Endodermal cell (in vitro differentiated cells): ENCODE results near the gene DHX30. TPM values are rescaled to one million over a fixed set of nuclear protein-coding genes. Genes with fewer than 3 reads are reported as not detected.

Source experiments
- DNase-seq: peaks from one replicate; pipeline ENCODE4 v3.0.0-alpha.2; 2017
- H3K27ac ChIP-seq: 2 replicates; pipeline ENCODE4 v1.5.1; 2013; ENCODE audit warnings: mild to moderate bottlenecking, low read depth, low read length, moderate library complexity
- H3K27me3 ChIP-seq: 2 replicates; pipeline ENCODE4 v1.6.1; 2013; ENCODE audit warnings: mild to moderate bottlenecking, low read length, moderate library complexity; ENCODE audit not compliant: insufficient read depth, control insufficient read depth, poor library complexity, severe bottlenecking
- H3K36me3 ChIP-seq: 2 replicates; pipeline ENCODE4 v1.7.0; 2013; ENCODE audit warnings: mild to moderate bottlenecking, low read length, moderate library complexity; ENCODE audit not compliant: control insufficient read depth, insufficient read depth
- H3K4me1 ChIP-seq: one replicate; pipeline ENCODE4 v1.7.0; 2013; ENCODE audit warnings: low read length; ENCODE audit not compliant: control insufficient read depth, insufficient read depth
- H3K4me3 ChIP-seq: 2 replicates; pipeline ENCODE4 v1.5.1; 2013; ENCODE audit warnings: mild to moderate bottlenecking, low read length, moderate library complexity
- H3K9ac ChIP-seq: 2 replicates; pipeline ENCODE4 v1.6.1; 2013; ENCODE audit warnings: mild to moderate bottlenecking, low read length, moderate library complexity; ENCODE audit not compliant: poor library complexity, severe bottlenecking; ENCODE audit errors: extremely low read depth
- H3K9me3 ChIP-seq: 2 replicates; pipeline ENCODE4 v1.6.1; 2013; ENCODE audit warnings: mild to moderate bottlenecking, low read length, moderate library complexity; ENCODE audit not compliant: control insufficient read depth
- H3K27ac Mint-ChIP-seq: 2 replicates; pipeline ENCODE4 v1.8.0; 2020; ENCODE audit warnings: mixed read lengths
- H3K27me3 Mint-ChIP-seq: 2 replicates; pipeline ENCODE4 v1.8.0; 2021; ENCODE audit warnings: mild to moderate bottlenecking, mixed read lengths; ENCODE audit not compliant: insufficient read depth
- H3K36me3 Mint-ChIP-seq: 2 replicates; pipeline ENCODE4 v1.8.0; 2020; ENCODE audit warnings: low read depth, mixed read lengths
- H3K4me1 Mint-ChIP-seq: 2 replicates; pipeline ENCODE4 v1.8.0; 2020; ENCODE audit warnings: mixed read lengths
- H3K4me3 Mint-ChIP-seq: 2 replicates; pipeline ENCODE4 v1.8.0; 2020; ENCODE audit warnings: mild to moderate bottlenecking, moderate library complexity, mixed read lengths
- H3K9me3 Mint-ChIP-seq: 2 replicates; pipeline ENCODE4 v1.8.0; 2020; ENCODE audit warnings: mild to moderate bottlenecking, mixed read lengths
- WGBS, 2 experiments: methylation state at CpG; one replicate each; pipeline versions ENCODE4 v1.1.5 to v1.1.7; 2013; ENCODE audit warnings: missing lambda C conversion rate in 2 of 2, mixed read lengths in 1 of 2; ENCODE audit not compliant: insufficient coverage in 1 of 2, insufficient read length in 1 of 2; 5-methylcytosine and 5-hydroxymethylcytosine counted together
- total RNA-seq, 2 donors: library from RNA; stranded (reverse); fragmentation: NEBNext Ultra II Directional in 1 of 2; extraction: Animal tissue kit (Norgen Biotek cat#: 25700) in 1 of 2; gene quantifications; 2 replicates in 1 of 2; 3 replicates in 1 of 2; pipeline ENCODE4 v1.2.1, GENCODE V29; 2021
- TF ChIP-seq, protein P1 (sequence below): fragments of 200-600 bp; sonication (generic); conservative IDR thresholded peaks from 2 replicates; pipeline ENCODE4 v1.5.0; 2021; ENCODE audit warnings: antibody characterized with exemption, mild to moderate bottlenecking

The DHX30 gene
- total RNA-seq, 2 donors from 2014 or later = 104 to 113 TPM

- H3K9me3 Mint-ChIP-seq = no peaks in the 10 kb centered on the region
- H3K9me3 ChIP-seq = no peaks in the 10 kb centered on the region
- TF ChIP-seq, protein P1, sequence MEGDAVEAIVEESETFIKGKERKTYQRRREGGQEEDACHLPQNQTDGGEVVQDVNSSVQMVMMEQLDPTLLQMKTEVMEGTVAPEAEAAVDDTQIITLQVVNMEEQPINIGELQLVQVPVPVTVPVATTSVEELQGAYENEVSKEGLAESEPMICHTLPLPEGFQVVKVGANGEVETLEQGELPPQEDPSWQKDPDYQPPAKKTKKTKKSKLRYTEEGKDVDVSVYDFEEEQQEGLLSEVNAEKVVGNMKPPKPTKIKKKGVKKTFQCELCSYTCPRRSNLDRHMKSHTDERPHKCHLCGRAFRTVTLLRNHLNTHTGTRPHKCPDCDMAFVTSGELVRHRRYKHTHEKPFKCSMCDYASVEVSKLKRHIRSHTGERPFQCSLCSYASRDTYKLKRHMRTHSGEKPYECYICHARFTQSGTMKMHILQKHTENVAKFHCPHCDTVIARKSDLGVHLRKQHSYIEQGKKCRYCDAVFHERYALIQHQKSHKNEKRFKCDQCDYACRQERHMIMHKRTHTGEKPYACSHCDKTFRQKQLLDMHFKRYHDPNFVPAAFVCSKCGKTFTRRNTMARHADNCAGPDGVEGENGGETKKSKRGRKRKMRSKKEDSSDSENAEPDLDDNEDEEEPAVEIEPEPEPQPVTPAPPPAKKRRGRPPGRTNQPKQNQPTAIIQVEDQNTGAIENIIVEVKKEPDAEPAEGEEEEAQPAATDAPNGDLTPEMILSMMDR = no peak
- H3K36me3 ChIP-seq = peaks cover 4% of the 10 kb centered on the region
- no peaks in the 10 kb centered on the region for H3K27me3 ChIP-seq
- H3K27ac ChIP-seq = peak overlapping the region; percentile 100
- 0% methylated on average over 11 to 54 of the region's 54 CpGs for WGBS, 2 experiments
- H3K27ac Mint-ChIP-seq = peak overlapping the region; percentile 98
- no peaks in the 10 kb centered on the region for H3K27me3 Mint-ChIP-seq
- peaks cover 9% of the 10 kb centered on the region for H3K4me1 Mint-ChIP-seq
- peak; percentile 78 for DNase-seq
- H3K9ac ChIP-seq = peak overlapping the region; percentile 98
- peaks cover 6% of the 10 kb centered on the region for H3K36me3 Mint-ChIP-seq
- peak overlapping the region; percentile 99 for H3K4me3 ChIP-seq
- H3K4me1 ChIP-seq = no peaks in the 10 kb centered on the region
- peak overlapping the region; percentile 90 for H3K4me3 Mint-ChIP-seq
Observed at GRCh38 chr3:47780741-47781684, 21.9 kb upstream of the DHX30 start.

GRCh38 chr3:47781685-47782445 is 21.1 kb upstream of the DHX30 start, which contains the start of gene SMARCC1:
TSS of gene SMARCC1 (minus strand) at chr3:47781893. CDS start at chr3:47781797, 96 bp downstream.
- H3K9me3 ChIP-seq = no peaks in the 10 kb centered on the region
- H3K4me3 ChIP-seq = peak within 1 kb of the TSS; percentile 99
- peaks cover 1% of the 10 kb centered on the region for H3K36me3 Mint-ChIP-seq
- no peaks in the 10 kb centered on the region for H3K4me1 ChIP-seq
- peak within 1 kb of the TSS; percentile 98 for H3K9ac ChIP-seq
- H3K27me3 ChIP-seq = no peaks in the 10 kb centered on the region
- H3K9me3 Mint-ChIP-seq = no peaks in the 10 kb centered on the region
- peaks cover 4% of the 10 kb centered on the region for H3K36me3 ChIP-seq
- peak; percentile 99 for DNase-seq
- peak within 1 kb of the TSS; percentile 90 for H3K4me3 Mint-ChIP-seq
- H3K4me1 Mint-ChIP-seq = peaks cover 9% of the 10 kb centered on the region
- TF ChIP-seq, protein P1 = peak; percentile 22
- peak within 1 kb of the TSS; percentile 100 for H3K27ac ChIP-seq
- no peaks in the 10 kb centered on the region for H3K27me3 Mint-ChIP-seq
- WGBS, 2 experiments = 0 to 2% methylated on average over 30 to 79 of the region's 79 CpGs
- peak within 1 kb of the TSS; percentile 98 for H3K27ac Mint-ChIP-seq

- no peaks in the 10 kb centered on the region for H3K9me3 ChIP-seq
- H3K4me1 Mint-ChIP-seq = peaks cover 9% of the 10 kb centered on the region
- H3K27ac ChIP-seq = peak overlapping the region; percentile 100
- no peaks in the 10 kb centered on the region for H3K9me3 Mint-ChIP-seq
- TF ChIP-seq, protein P1 = no peak
- peak overlapping the region; percentile 90 for H3K4me3 Mint-ChIP-seq
- no peaks in the 10 kb centered on the region for H3K36me3 ChIP-seq
- H3K9ac ChIP-seq = peak overlapping the region; percentile 98
- no peaks in the 10 kb centered on the region for H3K27me3 ChIP-seq
- WGBS, 2 experiments = 69 to 71% methylated on average over 14 to 22 of the region's 23 CpGs
- peak; percentile 47 for DNase-seq
- peaks cover 1% of the 10 kb centered on the region for H3K36me3 Mint-ChIP-seq
- peak overlapping the region; percentile 99 for H3K4me3 ChIP-seq
- peak overlapping the region; percentile 98 for H3K27ac Mint-ChIP-seq
- no peaks in the 10 kb centered on the region for H3K27me3 Mint-ChIP-seq
- no peaks in the 10 kb centered on the region for H3K4me1 ChIP-seq
Observed at GRCh38 chr3:47782446-47783308, 20.3 kb upstream of the DHX30 start.
